ENCODE data around the gene GRN. TPM values are rescaled to one million over a fixed set of nuclear protein-coding genes. Genes with fewer than 3 reads are reported as not detected.
"Not testable (repeated sequence)": the region's sequence is repeated elsewhere in the genome, so short reads cannot be mapped to it uniquely, and the experiment has no call there.

The GRN gene
- total RNA-seq, 1 donor from 2014 or later, result 288 TPM

- DNase-seq (ENCODE audit: low read depth, low spot score), result no peak
Measured at GRCh38 chr17:44346064-44346844, 1.2 kb downstream of the GRN start.

- not testable (repeated sequence) for DNase-seq (ENCODE audit: low read depth, low spot score)
Measured at GRCh38 chr17:44347206-44348055, 2.3 kb downstream of the GRN start.

- no peak for DNase-seq (ENCODE audit: low read depth, low spot score)
Measured at GRCh38 chr17:44348234-44348987, 3.3 kb downstream of the GRN start.

GRCh38 chr17:44348988-44349364, 3.9 kb downstream of the GRN start:
- DNase-seq (ENCODE audit: low read depth, low spot score), result no peak

- DNase-seq (ENCODE audit: low read depth, low spot score), result no peak
Measured at GRCh38 chr17:44349553-44350070, 4.5 kb downstream of the GRN start.

- no peak for DNase-seq (ENCODE audit: low read depth, low spot score)
Measured at GRCh38 chr17:44350733-44351226, 5.7 kb downstream of the GRN start.

- no peak for DNase-seq (ENCODE audit: low read depth, low spot score)
Measured at GRCh38 chr17:44351464-44351863, 6.4 kb downstream of the GRN start.

- DNase-seq (ENCODE audit: low read depth, low spot score), result no peak
Measured at GRCh38 chr17:44351961-44352827, 7.1 kb downstream of the GRN start.

GRCh38 chr17:44352828-44353671, 7.9 kb downstream of the GRN start:
- no peak for DNase-seq (ENCODE audit: low read depth, low spot score)

GRCh38 chr17:44353672-44354331, 8.7 kb downstream of the GRN start:
- no peak for DNase-seq (ENCODE audit: low read depth, low spot score)

GRCh38 chr17:44354582-44355561, 9.8 kb downstream of the GRN start:
- DNase-seq (ENCODE audit: low read depth, low spot score), result no peak

GRCh38 chr17:44355642-44356099, 10.6 kb downstream of the GRN start:
- no peak for DNase-seq (ENCODE audit: low read depth, low spot score)

GRCh38 chr17:44356241-44356640, 11.1 kb downstream of the GRN start:
- no peak for DNase-seq (ENCODE audit: low read depth, low spot score)

GRCh38 chr17:44358066-44358465, 13.0 kb downstream of the GRN start:
- no peak for DNase-seq (ENCODE audit: low read depth, low spot score)

GRCh38 chr17:44359006-44359405, 13.9 kb downstream of the GRN start:
- DNase-seq (ENCODE audit: low read depth, low spot score), result no peak

- DNase-seq (ENCODE audit: low read depth, low spot score), result no peak
Measured at GRCh38 chr17:44359458-44360143, 14.5 kb downstream of the GRN start.

- DNase-seq (ENCODE audit: low read depth, low spot score), result no peak
Measured at GRCh38 chr17:44360144-44360533, 15.0 kb downstream of the GRN start.
